ENCODE data around the gene PPOX.
A peak's percentile ranks its signal among the peaks of the same experiment; 100 is the strongest.

The PPOX gene

DNA sequence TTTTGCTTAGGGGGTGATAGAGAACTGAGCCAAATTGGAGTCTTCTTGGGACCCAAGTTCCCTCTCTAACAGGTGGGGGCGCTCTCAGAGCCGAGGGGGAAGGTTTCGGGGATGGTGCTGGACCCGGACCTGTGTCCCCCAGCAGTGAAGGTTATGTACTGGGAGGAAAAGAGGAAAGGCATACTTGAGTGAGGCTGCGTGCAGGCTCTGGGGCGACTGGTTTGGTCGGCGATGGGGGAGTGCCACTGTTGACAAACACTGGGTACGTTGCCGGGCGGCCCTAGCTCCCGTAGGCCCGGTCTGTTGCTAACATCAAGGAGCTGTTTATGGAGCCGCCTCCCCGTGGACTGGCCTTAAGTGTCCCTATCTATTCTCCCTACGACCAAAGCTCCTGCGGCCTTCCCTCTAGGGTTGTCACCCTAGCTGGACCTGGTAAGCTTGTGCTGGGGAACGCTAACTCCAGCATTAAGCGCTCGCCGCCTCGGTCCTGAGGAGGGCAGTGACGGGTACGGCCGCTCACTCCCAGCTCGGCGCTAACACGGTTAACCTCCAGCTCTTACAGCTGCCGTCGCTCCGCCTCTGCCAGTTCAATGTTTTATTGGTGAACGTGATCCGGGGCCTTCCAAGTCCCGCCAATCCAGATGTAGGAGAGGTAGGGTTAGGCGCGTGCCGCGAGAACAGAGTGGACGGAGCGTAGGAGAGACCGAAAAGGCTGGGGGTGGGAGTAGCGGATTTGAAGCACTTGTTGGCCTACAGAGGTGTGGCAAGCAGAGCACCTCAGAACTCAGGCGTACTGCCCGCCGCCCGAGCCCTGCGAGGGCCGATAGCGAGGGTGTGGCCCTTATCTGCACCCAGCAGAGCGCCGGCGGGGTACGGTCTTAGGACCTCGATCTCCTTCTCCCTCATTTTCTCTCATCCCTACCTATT, at the start of gene PPOX:
Gene PPOX, plus strand, starts transcription at position 685 of the 927 bp plus-strand sequence. CDS start 422 bp downstream, outside the sequence.
- DNase-seq = peak; percentile 100

DNA sequence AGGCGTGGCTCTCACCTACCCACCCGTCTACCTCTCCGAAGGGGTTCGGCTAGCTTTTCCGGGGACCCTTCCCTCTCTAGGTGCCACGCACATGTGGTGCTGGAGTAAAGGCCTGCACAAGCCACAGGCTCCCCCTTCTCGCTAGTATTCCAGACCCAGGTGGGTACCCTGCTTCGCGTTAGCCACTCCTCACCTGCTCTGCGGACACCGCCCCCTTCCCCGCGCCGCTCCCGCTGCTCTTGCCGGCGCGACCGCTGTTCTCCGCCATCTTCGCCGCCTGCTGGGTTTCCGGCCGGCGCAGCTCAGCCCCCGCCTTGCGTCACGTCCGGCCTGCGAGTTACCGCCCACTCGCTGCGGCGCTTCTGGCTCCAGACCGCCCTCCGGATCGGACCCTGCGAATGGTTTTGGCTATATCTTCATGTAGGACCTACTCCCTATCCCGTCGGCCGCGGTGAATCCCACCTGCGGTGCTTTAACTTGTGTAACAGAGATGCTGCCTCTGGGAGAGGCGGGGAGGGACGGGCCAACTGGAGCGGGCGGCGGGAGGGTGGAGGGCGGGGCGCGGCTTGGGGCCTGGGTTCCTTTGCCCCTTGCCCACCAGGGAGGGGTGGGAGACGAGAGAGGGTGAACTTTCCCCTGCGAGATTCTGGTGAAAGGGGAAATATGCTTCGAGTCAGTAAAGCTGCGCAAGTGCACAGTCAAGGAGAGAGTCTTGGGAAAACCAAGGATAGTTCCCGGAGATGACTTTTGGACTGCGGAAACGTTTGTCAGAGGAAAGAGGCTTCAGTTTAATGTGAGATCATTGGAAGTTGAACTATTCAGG, 48.3 kb upstream of the PPOX start, which contains the start of the genes NIT1 and PFDN2:
Gene NIT1, plus strand, starts transcription at position 347 of the 823 bp plus-strand sequence. Its CDS starts 72 bp downstream, at position 419.
Gene PFDN2, minus strand, starts transcription at position 279 of the 823 bp plus-strand sequence. Its CDS starts 11 bp downstream, at position 268.
- DNase-seq = peak; percentile 88

DNA sequence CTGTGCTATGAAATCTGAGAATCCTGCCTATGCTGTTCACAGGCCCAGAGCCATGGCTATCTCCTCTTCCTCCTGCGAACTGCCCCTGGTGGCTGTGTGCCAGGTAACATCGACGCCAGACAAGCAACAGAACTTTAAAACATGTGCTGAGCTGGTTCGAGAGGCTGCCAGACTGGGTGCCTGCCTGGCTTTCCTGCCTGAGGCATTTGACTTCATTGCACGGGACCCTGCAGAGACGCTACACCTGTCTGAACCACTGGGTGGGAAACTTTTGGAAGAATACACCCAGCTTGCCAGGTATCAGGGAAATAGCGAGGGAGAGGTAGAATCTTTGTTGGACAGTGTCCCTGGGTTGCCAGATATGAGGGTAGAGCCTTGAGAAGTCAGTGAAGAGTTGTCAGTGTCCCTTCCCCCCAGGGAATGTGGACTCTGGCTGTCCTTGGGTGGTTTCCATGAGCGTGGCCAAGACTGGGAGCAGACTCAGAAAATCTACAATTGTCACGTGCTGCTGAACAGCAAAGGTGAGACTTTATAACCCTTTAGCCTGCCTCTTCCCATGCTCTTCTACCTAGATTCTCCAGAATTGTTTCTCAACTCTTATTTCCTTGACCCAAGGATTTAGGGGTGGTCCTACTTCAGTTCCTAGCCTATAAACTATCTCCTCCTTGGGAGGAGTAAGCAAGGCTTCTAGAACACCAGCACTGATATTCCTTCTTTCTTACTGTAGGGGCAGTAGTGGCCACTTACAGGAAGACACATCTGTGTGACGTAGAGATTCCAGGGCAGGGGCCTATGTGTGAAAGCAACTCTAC, 46.9 kb upstream of the PPOX start:
- DNase-seq = no peak

DNA sequence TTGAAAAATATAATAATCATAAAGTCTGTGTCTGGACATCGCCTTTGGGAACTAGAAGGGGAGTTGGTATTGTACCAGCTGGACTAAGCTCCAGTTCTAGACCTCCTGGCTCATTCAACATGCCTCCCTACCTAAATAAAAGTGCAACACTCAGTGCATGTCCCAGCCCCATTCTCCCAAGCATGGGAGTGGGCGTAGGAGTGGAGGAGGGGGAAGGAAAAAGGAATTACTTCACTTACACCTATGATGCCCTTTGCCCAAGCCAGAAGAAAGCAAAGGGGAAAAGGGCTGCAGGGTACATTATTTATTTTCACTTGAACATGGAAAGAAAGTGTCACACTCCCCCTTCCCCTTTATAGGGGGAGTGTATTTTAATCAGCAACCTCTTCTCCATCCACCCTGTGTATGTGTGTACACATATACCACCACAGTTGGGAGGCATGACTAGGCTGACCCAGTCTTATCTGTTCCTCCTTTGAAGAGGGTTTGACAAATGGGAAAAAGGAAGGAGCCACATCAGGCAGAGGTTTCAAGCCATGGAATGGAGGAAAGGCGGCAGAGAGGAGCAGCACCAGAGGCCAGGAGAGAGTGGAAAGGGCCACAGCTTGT, 45.1 kb upstream of the PPOX start:
- DNase-seq = no peak

DNA sequence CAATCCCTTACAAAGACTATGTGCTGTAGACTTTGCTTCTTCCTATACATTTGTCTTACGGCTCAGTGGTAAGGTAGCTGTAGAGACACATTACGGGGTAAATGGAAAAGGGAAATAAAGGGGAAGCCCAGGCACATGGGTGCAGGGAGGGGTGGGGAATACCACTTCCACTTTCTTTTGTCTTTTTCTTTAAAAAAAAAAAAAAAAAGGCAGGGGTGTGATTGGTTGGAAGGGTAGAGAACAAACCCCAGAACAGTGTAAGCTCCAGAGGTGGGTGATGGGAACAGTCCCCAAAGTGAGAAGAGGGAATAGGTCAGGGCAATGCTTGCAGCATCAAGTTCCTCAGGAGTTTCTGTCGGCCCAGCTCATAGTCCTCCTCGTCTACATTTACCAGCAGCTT, 44.4 kb upstream of the PPOX start:
- DNase-seq = no peak

DNA sequence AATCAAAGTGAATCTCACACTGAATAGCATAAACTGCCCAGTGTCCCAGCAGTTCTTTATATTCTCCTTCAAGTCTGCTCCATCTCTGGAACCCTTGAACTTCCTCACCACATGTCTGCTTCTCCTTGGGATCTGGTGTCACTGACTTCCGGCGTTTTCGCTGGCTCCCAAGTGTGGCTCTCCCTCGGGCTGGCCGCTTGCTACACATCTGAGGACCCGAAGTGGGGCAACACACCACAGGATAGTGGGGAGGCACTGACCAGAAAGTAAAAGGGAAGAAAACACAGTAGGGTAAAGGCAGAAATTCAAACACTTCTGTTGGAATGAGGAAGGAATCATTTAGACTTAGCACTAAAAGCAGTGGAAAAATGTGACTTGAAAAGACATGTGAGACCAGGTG, 43.3 kb upstream of the PPOX start:
- DNase-seq = no peak

DNA sequence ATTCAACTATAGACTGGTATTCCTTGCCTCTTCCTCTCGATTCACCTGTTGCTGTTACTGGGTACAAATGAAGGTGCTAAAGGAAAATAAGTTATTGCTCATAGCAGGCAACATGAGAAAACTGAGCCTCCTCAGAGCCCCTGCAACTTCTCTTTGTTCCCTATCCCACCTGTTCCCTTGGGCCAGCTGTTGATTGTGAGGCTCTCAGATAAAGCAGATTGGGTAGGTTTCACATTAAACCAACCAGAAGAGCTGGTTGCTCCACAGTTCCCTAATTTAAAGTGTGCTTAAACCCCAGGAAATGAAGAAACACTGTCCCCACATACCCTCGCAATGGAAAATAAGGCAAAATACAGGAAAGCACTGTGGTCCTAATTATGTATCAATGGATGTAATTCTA, 38.6 kb upstream of the PPOX start:
- DNase-seq = no peak

DNA sequence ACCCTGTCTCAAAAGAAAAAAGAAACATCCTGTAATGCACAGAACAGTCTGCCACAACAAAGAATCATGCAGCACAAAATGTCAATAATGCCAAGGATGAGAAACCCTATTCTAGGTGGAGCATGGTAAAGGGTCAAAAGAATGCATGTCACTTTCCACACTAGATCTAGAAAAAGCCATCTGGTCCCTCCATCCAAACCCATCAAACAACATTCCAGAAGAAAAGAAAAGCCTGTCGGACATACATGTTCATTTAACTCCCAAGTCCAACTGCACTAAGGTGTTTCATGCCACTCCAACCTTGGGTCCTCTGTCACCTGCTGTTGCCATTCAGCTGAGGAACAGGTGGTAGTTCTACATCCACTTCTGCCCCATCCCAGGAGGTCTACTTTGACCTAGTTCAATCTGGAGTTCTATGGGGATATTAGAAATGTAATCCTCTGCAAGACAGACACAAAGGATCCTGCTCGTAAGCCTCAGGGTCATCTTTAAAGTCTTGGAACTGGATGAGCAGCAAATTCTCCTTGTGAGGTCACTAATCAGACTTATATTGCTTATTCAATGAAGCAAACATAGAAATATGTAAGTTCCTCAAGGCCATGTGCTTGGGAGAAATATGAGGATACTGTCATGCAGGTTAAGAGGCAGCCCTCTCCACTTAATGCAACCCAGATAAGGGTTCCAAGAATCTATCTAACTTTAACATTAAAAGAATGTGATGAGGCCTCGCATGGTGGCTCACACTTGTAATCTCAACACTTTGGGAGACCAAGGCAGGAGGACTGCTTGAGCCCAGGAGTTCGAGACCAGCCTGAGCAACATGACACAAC, 37.4 kb upstream of the PPOX start:
- no peak for DNase-seq

DNA sequence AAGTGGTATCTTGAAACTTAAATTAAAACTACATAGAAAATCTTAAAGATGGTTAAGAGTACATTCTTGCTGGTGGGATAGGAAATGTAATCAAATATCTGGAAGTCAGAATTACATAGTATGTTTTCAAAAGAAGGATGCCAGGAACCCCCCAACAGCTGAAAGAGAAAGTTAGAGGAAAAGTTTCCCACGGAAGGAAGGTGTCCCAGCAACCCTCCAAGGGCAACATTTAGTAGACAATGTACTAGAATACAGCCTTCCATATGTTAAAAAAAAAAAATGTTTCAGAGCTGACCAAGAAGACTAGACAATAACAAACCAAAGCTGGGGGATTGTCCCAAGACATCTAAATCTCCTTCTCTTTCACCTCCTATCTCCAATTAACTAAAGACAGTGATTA, 36.0 kb upstream of the PPOX start:
- DNase-seq = no peak

DNA sequence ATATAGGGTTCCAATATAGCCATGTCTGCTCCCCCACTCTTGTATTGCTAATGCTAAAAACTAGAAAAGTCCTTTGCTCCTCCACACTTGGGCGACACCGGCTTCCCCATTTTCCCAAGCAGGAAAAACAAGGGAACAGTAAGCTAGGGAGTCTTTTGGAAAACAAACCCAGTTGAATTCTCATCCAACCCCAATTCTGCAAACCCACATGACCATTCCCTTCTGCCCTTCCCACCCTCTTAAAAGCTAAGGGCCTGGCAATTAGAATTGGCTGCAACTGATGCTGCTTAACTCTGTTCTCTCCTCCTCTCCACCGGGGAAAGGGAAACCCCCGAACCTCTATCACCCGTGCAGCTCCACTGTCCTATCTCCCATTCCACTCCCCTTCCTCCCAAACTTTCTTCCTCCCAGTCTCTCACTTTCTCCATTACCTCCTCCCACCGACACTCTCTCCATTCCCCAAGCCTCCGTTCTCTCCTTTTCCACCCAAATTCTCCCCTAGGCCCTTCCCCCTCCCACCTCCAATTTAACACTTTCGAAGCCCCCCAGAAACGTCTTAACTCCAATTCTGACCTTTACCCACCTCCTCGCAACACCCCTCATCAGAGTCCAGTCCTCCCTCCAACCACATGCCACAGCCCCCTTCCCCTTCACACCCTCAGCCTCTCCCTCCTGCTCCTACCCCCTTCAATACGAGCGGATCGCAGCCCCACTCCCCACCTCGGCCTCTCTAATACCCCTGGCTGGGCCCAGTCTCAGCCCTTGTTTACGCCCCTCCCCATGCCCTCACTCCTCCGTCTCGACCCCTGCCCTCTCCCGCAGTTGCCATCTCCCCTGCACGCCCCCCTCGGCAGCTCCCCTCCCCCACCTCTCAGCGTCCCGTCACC, 34.5 kb upstream of the PPOX start:
- DNase-seq = no peak

DNA sequence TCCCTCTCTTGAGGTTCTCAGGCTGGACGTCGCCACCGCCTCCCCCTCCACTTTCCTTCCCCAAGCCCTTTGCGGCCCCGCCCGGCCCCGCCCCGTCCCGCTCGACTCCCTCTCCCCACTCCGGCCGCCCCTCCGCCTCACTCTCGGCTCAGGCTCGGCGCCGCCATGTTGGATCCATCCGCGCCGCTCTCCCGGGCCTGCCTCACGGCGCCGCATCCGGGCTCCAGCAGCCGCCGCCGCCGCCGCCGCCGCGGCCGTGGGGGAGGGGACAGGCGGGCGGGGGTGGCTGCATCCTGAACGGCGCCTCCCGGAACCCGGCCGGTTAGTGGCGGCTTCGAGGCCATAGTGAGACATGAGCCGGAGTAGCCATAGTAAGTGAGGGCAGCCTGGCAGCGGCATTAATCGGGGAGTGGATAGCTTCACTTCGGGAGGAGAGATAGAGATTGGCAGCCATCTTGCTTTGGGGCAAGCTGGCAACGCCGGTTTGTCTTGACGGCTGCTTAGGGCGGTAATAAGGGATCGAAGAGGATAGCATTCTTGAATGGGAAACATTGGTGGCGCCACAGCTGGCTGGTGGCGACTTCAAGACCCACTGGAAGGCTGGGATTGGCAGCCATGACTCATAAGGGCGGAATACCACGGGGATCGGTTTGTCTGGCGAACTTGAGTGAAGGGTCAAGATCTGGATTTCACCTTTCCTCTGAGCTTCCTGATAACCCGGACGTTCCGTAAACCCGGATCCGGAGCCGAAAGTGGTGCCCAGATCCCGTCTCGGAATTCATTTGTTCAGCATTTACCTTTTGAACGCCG, 33.6 kb upstream of the PPOX start, which contains the start of gene DEDD:
Gene DEDD, minus strand, starts transcription at position 258 of the 810 bp plus-strand sequence. CDS start 8,205 bp downstream, outside the sequence.
- DNase-seq = peak; percentile 99

DNA sequence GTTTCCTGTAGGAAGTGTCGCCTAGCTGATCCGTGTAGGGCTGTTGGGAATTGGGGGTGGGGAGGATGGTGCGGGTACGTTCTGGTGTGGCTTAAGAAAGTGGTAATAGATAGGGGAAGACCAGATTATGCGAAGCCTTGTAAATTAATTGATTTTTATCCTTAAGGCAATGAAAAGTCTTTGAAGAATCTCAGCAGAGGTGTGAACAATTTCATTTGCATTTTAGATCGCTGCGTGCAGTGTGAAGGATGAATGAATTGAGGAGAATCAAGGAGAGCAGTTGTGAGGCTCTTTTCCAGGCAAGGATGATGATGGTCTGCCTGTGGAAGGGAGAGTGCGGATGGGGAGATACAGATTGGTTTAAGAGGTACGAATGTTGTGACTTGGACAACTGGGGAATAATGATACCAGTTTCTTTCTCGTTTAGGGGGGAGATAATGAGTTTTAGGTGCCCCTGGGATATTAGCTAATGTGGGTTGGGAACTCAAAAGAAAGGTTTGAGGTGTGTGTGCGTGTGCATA, 32.9 kb upstream of the PPOX start:
- DNase-seq = peak; percentile 73

DNA sequence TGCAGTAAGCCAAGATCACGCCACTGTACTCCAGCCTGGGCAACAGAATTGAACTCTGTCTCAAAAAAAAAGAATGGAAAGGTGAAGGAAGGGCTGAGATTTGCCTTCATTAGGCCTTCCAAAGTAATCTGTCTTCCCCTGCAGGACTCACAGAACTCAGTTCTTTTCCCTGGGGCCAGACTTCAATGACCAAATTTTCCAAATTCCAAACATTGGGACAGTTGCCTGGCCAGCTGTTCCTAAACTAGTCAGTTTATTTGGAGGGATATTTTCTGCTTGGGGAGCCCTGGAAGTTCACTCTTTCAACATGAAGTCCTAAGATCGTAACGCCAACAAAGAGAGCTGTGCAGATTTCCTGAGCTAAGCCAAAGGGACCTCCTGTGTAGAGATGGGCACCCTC, 28.3 kb upstream of the PPOX start:
- DNase-seq = no peak

DNA sequence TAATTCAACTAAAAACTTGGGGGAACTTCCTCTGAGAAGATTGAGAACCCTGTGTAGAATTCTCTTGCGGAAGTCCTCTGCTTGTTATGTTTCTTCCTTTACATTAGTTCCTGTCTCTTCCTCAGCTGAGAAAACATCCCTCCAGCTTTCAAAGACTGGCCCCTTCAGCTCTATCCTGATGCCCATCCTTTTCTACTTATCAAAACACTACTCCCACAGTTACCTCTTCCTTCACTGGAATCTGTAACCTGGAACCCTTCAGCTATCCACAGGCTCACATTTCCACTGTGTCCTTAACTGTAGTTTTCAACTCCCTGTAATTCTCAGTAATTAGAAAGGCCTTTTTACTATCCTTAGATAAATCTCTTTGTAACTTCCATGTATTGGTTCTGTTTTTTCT, 27.8 kb upstream of the PPOX start:
- DNase-seq = no peak

DNA sequence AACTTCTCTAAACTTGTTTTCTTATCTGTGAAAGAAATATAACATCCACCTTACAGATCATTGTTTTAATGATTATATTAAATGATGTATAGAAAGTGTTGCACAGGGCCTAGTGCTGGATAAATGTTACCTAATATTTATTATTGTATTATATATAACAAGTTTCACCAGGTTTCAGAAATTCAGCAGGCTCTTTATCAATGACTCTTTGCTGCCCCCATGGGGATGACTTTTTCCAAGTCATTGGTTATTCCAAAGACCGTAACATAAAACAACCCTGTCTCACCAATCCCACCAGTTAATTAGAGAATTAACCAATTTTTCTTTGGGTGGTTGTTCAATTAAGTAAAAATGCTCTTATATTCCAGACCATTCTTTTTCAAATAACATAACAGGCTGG, 26.5 kb upstream of the PPOX start:
- peak; percentile 29 for DNase-seq

DNA sequence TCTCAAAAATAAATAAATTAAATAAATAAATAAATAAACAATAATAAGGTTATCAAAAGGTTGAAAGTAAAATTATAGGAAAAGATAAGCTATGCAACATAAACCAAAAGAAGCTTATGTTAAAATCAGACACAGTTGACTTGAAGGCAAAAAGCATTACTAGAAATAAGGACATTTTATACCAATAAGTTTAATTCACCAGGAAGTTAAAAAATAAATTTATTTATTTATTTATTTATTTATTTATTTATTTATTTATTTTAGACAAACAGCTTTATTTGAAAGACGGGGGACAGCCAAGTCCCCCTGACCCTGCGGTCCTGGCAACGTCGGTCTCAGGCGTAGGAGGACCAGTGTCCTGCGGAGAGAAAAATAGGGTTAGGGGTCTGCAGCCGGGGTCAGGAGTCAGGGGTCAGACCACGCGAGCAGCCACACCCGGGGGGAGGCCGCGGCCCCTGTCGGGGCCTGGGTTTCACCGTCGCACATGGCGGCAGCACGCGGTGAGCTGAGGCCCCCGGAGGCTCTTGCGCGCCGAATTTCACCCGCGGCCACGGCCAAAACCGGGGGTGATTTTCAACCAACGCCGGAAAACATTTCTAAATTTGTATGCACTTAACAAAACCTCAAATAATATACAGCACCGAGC, 25.3 kb upstream of the PPOX start:
- no peak for DNase-seq

DNA sequence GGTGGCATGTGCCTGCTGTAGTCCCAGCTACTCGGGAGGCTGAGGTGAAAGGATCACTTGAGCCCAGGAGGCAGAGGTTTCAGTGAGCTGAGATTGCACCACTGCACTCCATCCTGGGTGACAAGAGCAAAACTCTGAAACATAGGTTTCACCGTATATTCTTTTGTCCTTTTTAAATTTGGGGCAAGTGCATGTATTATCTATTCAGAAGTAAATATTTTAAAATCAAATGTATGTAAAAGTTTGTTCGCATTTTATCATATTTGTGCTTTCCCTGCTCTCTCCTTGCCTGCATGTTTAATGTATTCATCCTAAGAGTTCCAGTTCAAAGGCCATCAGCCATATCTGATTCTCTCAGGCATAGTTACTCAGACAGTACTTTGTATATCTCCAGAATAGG, 20.4 kb upstream of the PPOX start:
- DNase-seq = no peak

DNA sequence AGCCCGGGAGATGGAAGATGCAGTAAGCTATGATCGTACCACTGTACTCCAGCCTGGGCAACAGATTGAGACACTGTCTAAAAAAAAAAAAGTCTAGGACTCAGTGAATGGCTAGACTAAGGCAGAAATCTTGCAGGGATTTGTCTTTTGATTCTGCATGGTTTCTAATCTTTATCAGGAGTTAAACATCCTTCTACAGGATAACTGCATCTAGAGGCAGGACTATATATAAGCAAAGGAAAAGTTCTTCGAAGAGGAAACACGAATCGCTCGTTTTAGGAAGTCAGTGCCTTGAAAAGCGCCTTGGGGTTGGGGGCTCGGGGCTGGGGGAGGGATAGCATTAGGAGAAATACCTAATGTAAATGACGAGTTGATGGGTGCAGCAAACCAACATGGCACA, 13.1 kb upstream of the PPOX start:
- no peak for DNase-seq

All from NCI-H526 treated with DMSO at 0.1 percent for 48 hours (cell line).